Measurements from ENCODE around the gene TMEM259. TPM values are rescaled to one million over a fixed set of nuclear protein-coding genes. Genes with fewer than 3 reads are reported as not detected.

Gene TMEM259
- total and polyA plus RNA-seq, 2 of the 13 experiments (the other 11 are each of a cell fraction or from before 2014, with no cell fraction given) = 64.7 to 164 TPM

DNA sequence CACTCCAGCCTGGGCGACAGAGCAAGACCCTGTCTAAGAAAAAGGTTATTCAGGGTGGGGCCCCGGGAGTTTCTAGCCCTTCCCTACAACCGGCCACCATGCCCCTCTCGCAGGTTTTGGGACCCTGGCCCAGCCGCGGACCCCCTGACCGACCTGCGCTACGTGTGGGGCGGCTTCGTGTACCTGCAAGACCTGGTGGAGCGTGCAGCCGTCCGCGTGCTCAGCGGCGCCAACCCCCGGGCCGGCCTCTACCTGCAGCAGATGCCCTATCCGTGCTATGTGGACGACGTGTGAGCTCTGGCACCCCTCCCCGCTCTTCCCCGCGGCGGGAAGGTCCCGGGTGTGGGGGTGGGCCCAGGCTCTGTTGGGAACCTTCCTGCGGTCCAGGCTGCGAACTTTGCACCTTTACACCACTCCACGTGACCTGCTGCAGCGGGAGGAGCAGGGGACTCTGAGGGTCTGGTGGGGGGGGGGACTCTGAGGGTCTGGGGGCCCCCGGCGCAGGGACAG lies 25.2 kb upstream of the TMEM259 start (continued):
- TF ChIP-seq, protein P1, sequence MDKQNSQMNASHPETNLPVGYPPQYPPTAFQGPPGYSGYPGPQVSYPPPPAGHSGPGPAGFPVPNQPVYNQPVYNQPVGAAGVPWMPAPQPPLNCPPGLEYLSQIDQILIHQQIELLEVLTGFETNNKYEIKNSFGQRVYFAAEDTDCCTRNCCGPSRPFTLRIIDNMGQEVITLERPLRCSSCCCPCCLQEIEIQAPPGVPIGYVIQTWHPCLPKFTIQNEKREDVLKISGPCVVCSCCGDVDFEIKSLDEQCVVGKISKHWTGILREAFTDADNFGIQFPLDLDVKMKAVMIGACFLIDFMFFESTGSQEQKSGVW (CRISPR knock-in tag; IDR thresholded peaks at IDR 0.05; ENCODE audit: borderline replicate concordance) = no peak
- TF ChIP-seq, protein P2, sequence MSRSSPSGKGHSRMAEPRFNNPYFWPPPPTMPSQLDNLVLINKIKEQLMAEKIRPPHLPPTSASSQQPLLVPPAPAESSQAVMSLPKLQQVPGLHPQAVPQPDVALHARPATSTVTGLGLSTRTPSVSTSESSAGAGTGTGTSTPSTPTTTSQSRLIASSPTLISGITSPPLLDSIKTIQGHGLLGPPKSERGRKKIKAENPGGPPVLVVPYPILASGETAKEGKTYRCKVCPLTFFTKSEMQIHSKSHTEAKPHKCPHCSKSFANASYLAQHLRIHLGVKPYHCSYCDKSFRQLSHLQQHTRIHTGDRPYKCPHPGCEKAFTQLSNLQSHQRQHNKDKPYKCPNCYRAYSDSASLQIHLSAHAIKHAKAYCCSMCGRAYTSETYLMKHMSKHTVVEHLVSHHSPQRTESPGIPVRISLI (CRISPR knock-in tag; IDR thresholded peaks at IDR 0.05; ENCODE audit: borderline replicate concordance) = no peak
- TF ChIP-seq, protein P3, sequence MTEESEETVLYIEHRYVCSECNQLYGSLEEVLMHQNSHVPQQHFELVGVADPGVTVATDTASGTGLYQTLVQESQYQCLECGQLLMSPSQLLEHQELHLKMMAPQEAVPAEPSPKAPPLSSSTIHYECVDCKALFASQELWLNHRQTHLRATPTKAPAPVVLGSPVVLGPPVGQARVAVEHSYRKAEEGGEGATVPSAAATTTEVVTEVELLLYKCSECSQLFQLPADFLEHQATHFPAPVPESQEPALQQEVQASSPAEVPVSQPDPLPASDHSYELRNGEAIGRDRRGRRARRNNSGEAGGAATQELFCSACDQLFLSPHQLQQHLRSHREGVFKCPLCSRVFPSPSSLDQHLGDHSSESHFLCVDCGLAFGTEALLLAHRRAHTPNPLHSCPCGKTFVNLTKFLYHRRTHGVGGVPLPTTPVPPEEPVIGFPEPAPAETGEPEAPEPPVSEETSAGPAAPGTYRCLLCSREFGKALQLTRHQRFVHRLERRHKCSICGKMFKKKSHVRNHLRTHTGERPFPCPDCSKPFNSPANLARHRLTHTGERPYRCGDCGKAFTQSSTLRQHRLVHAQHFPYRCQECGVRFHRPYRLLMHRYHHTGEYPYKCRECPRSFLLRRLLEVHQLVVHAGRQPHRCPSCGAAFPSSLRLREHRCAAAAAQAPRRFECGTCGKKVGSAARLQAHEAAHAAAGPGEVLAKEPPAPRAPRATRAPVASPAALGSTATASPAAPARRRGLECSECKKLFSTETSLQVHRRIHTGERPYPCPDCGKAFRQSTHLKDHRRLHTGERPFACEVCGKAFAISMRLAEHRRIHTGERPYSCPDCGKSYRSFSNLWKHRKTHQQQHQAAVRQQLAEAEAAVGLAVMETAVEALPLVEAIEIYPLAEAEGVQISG (CRISPR knock-in tag; IDR thresholded peaks at IDR 0.05) = peak; percentile 29; the same call in 1 of the 2 replicates
- TF ChIP-seq ETV6 (CRISPR knock-in tag; conservative IDR thresholded peaks at IDR 0.05) (no peak), ZNF484 (CRISPR knock-in tag; IDR thresholded peaks at IDR 0.05; ENCODE audit: borderline replicate concordance, low read depth) (no peak), ZNF713 (CRISPR knock-in tag; IDR thresholded peaks at IDR 0.05) (no peak), SRSF4 (IDR thresholded peaks at IDR 0.05; ENCODE audit: low read depth, low read length, poor library complexity, severe bottlenecking) (no peak), KAT2B (IDR thresholded peaks at IDR 0.05; ENCODE audit: borderline replicate concordance, low read depth, low read length) (no peak), ZNF891 (CRISPR knock-in tag; IDR thresholded peaks at IDR 0.05) (peak; percentile 45; the same call in 1 of the 2 replicates), ZNF34 (CRISPR knock-in tag; IDR thresholded peaks at IDR 0.05; ENCODE audit: borderline replicate concordance) (no peak), ZNF616 (CRISPR knock-in tag; IDR thresholded peaks at IDR 0.05; ENCODE audit: low read depth) (no peak), ZEB1 (IDR thresholded peaks at IDR 0.05; ENCODE audit: insufficient replicate concordance, low read depth) (no peak), IRX3 (CRISPR knock-in tag; IDR thresholded peaks at IDR 0.05; ENCODE audit: borderline replicate concordance, low read depth) (no peak), ZNF562 (CRISPR knock-in tag; IDR thresholded peaks at IDR 0.05; ENCODE audit: borderline replicate concordance) (no peak)
- TF ChIP-seq, protein P4, sequence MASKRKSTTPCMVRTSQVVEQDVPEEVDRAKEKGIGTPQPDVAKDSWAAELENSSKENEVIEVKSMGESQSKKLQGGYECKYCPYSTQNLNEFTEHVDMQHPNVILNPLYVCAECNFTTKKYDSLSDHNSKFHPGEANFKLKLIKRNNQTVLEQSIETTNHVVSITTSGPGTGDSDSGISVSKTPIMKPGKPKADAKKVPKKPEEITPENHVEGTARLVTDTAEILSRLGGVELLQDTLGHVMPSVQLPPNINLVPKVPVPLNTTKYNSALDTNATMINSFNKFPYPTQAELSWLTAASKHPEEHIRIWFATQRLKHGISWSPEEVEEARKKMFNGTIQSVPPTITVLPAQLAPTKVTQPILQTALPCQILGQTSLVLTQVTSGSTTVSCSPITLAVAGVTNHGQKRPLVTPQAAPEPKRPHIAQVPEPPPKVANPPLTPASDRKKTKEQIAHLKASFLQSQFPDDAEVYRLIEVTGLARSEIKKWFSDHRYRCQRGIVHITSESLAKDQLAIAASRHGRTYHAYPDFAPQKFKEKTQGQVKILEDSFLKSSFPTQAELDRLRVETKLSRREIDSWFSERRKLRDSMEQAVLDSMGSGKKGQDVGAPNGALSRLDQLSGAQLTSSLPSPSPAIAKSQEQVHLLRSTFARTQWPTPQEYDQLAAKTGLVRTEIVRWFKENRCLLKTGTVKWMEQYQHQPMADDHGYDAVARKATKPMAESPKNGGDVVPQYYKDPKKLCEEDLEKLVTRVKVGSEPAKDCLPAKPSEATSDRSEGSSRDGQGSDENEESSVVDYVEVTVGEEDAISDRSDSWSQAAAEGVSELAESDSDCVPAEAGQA (IDR thresholded peaks at IDR 0.05; ENCODE audit: low read depth) = 0 out of 2 replicates have a peak, but pooled peaks have one; percentile 28
- TF ChIP-seq, protein P4 (CRISPR knock-in tag; IDR thresholded peaks at IDR 0.05; ENCODE audit: borderline replicate concordance) = no peak
- TF ChIP-seq, protein P5, sequence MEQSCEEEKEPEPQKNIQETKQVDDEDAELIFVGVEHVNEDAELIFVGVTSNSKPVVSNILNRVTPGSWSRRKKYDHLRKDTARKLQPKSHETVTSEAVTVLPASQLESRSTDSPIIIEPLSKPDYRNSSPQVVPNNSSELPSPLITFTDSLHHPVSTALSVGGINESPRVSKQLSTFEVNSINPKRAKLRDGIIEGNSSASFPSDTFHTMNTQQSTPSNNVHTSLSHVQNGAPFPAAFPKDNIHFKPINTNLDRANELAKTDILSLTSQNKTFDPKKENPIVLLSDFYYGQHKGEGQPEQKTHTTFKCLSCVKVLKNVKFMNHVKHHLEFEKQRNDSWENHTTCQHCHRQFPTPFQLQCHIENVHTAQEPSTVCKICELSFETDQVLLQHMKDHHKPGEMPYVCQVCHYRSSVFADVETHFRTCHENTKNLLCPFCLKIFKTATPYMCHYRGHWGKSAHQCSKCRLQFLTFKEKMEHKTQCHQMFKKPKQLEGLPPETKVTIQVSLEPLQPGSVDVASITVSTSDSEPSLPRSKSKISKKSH (CRISPR knock-in tag; IDR thresholded peaks at IDR 0.05; ENCODE audit: borderline replicate concordance) = no peak

Data from HepG2 (cell line).